ENCODE data around the gene MUTYH. TPM values are rescaled to one million over a fixed set of nuclear protein-coding genes. Genes with fewer than 3 reads are reported as not detected.

The MUTYH gene
- total RNA-seq, 1 donor from 2014 or later: 25.1 TPM

DNA sequence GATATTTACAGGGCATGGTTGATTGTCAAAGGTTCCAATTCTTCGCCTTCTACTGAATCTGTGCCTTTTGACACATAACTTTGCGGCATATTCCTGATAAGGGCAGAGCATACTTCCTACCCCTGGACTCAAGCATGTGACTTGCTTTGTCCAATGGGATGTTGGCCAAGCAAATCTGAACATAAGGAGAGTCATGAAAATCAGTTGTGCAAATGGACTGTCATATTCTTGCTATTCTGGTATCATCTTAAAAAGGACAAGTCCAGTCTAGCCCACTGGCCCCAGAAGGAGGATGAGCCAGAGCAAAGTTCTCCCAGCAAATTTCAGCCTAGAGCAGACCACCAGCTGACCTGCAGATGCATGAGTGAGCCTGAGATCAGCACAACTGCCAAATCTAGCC, 41.0 kb upstream of the MUTYH start:
- Mint-ChIP-seq H3K9me3 (ENCODE audit: unreplicated experiment) (no peaks in the 10 kb centered on the region), H3K4me3 (ENCODE audit: unreplicated experiment) (no peak overlapping the region), H3K36me3 (ENCODE audit: unreplicated experiment) (no peaks in the 10 kb centered on the region), H3K27me3 (ENCODE audit: unreplicated experiment) (peaks cover 6% of the 10 kb centered on the region), H3K27ac (ENCODE audit: unreplicated experiment) (no peak overlapping the region), H3K4me1 (ENCODE audit: unreplicated experiment) (no peaks in the 10 kb centered on the region)
- TF ChIP-seq, protein P1, sequence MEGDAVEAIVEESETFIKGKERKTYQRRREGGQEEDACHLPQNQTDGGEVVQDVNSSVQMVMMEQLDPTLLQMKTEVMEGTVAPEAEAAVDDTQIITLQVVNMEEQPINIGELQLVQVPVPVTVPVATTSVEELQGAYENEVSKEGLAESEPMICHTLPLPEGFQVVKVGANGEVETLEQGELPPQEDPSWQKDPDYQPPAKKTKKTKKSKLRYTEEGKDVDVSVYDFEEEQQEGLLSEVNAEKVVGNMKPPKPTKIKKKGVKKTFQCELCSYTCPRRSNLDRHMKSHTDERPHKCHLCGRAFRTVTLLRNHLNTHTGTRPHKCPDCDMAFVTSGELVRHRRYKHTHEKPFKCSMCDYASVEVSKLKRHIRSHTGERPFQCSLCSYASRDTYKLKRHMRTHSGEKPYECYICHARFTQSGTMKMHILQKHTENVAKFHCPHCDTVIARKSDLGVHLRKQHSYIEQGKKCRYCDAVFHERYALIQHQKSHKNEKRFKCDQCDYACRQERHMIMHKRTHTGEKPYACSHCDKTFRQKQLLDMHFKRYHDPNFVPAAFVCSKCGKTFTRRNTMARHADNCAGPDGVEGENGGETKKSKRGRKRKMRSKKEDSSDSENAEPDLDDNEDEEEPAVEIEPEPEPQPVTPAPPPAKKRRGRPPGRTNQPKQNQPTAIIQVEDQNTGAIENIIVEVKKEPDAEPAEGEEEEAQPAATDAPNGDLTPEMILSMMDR (IDR thresholded peaks at IDR 0.05): no peak
- DNase-seq (ENCODE audit: extremely low spot score, unreplicated experiment): no peak

DNA sequence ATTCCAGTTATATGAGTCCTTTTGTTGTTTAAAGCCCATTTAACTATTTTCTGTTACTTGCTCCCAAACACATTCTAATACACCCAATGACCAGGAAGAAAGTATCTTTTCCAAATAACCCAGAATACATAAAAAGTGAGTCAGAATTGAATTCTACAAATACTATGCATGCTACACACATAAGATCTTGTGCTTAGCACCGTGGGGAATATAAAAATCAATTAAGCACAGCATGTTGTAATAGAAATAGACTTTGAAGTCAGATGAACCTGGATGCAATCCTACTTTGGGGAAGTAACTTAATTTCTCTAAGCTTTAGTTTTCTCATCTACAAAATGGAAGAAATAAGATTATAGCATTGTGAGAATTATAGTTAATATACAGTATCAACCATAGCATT, 40.5 kb upstream of the MUTYH start:
- H3K4me3 Mint-ChIP-seq (ENCODE audit: unreplicated experiment): no peak overlapping the region

DNA sequence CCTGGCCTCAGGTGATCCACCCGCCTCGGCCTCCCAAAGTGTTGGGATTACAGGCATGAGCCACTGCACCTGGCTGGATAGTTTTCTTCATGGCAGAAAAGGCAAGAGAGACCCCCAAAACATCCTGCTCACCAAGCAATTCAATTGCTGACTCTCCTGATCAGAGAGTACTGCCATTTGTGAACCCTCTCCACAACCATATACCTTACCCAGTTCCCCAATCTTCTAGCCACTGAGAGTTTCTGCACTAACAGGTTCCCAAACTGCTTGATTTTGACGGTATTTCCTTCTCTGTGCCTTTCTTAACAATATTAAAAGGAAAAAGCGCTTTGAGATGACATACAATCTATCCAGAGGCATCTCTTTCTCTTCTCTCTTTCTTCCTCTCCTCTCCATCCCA, 39.9 kb upstream of the MUTYH start:
- no peaks in the 10 kb centered on the region for H3K36me3 Mint-ChIP-seq (ENCODE audit: unreplicated experiment)
- no peak for DNase-seq (ENCODE audit: extremely low spot score, unreplicated experiment)
- no peak overlapping the region for H3K4me3 Mint-ChIP-seq (ENCODE audit: unreplicated experiment)
- no peak overlapping the region for H3K27ac Mint-ChIP-seq (ENCODE audit: unreplicated experiment)
- TF ChIP-seq, protein P1 (IDR thresholded peaks at IDR 0.05): no peak
- H3K27me3 Mint-ChIP-seq (ENCODE audit: unreplicated experiment): peaks cover 6% of the 10 kb centered on the region
- no peaks in the 10 kb centered on the region for H3K9me3 Mint-ChIP-seq (ENCODE audit: unreplicated experiment)
- H3K4me1 Mint-ChIP-seq (ENCODE audit: unreplicated experiment): peaks cover 8% of the 10 kb centered on the region

More for the DNA sequence above, 40.5 kb upstream of the MUTYH start:
- no peaks in the 10 kb centered on the region for H3K36me3 Mint-ChIP-seq (ENCODE audit: unreplicated experiment)
- TF ChIP-seq, protein P1 (IDR thresholded peaks at IDR 0.05): no peak
- H3K27ac Mint-ChIP-seq (ENCODE audit: unreplicated experiment): no peak overlapping the region
- DNase-seq (ENCODE audit: extremely low spot score, unreplicated experiment): no peak
- peaks cover 6% of the 10 kb centered on the region for H3K27me3 Mint-ChIP-seq (ENCODE audit: unreplicated experiment)
- no peaks in the 10 kb centered on the region for H3K9me3 Mint-ChIP-seq (ENCODE audit: unreplicated experiment)
- H3K4me1 Mint-ChIP-seq (ENCODE audit: unreplicated experiment): peaks cover 3% of the 10 kb centered on the region

DNA sequence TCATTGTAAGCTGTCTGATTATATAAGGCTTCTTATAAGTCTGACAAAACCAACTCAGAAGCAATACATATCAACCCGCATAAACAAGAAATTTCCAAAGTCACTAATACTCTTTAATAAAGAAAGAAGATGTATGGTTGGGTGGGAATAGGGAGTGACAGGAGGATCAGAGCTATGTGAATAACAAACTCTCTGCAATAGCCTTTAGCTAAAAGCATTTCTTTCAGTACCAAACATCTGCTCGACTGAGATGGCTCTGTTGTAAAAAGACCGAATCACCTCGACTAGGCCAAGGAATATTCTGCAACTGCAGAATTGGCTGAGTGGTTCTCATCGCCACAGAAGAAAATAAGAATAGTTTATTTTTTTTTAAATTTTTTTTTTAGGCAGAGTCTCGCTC, 39.3 kb upstream of the MUTYH start:
- Mint-ChIP-seq H3K27me3 (ENCODE audit: unreplicated experiment) (peaks cover 7% of the 10 kb centered on the region), H3K27ac (ENCODE audit: unreplicated experiment) (no peak overlapping the region)

DNA sequence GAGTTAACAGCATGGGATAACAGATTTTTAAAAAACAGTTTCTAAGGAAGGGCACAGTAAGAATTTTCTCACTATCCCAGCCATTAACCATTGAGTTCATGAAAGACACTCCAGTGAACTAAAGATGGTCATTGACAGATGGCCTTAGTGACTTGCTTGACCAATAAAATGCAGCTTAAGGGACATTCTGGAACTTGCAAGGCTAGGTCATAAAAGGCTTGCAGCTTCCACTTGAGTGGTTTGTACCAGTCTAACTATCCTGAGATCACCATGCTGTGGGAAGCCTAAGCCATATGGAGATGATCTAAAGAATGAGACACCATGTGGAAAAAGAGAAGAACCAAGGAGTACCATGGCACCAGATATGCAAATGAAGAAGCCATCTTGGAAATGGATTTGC, 37.9 kb upstream of the MUTYH start:
- Mint-ChIP-seq H3K4me1 (ENCODE audit: unreplicated experiment) (peaks cover 10% of the 10 kb centered on the region), H3K36me3 (ENCODE audit: unreplicated experiment) (no peaks in the 10 kb centered on the region), H3K9me3 (ENCODE audit: unreplicated experiment) (no peaks in the 10 kb centered on the region), H3K27me3 (ENCODE audit: unreplicated experiment) (peaks cover 12% of the 10 kb centered on the region), H3K4me3 (ENCODE audit: unreplicated experiment) (no peak overlapping the region), H3K27ac (ENCODE audit: unreplicated experiment) (no peak overlapping the region)
- DNase-seq (ENCODE audit: extremely low spot score, unreplicated experiment): no peak
- TF ChIP-seq, protein P1 (IDR thresholded peaks at IDR 0.05): no peak

More for the DNA sequence above, 39.3 kb upstream of the MUTYH start:
- no peak for DNase-seq (ENCODE audit: extremely low spot score, unreplicated experiment)
- Mint-ChIP-seq H3K9me3 (ENCODE audit: unreplicated experiment) (no peaks in the 10 kb centered on the region), H3K4me1 (ENCODE audit: unreplicated experiment) (peaks cover 9% of the 10 kb centered on the region), H3K4me3 (ENCODE audit: unreplicated experiment) (no peak overlapping the region), H3K36me3 (ENCODE audit: unreplicated experiment) (no peaks in the 10 kb centered on the region)
- TF ChIP-seq, protein P1 (IDR thresholded peaks at IDR 0.05): no peak

Data from osteocyte (in vitro differentiated cells).